K562 (cell line): ENCODE data around the gene ZDHHC18.

Experiments
- EGR1 ChIP-seq: fragments of 450-650 bp; conservative IDR thresholded peaks from 2 replicates; pipeline ENCODE4 v1.6.1; 2017; ENCODE audit warnings: mild to moderate bottlenecking
- HNRNPH1 ChIP-seq: fragments of 200-400 bp; formaldehyde crosslinking; optimal IDR thresholded peaks from 2 replicates; pipeline ENCODE3; 2017; ENCODE audit warnings: low read depth, mild to moderate bottlenecking, low read length, moderate library complexity
- PHF8 ChIP-seq: fragments of 200-600 bp; sonication (generic); IDR thresholded peaks from 2 replicates; pipeline ENCODE4 v1.6.1; 2012; ENCODE audit warnings: mixed run types, mild to moderate bottlenecking, inconsistent platforms, low read length, moderate library complexity, borderline replicate concordance
- POLR2AphosphoS5 ChIP-seq: IDR thresholded peaks from 2 replicates; pipeline ENCODE4 v1.6.1; 2011; ENCODE audit warnings: mild to moderate bottlenecking, low read depth, low read length, moderate library complexity; ENCODE audit not compliant: control insufficient read depth, insufficient read depth
- TF ChIP-seq, protein P1 (sequence below), 2 experiments: fragments of 200-800 bp in 1 of 2; sonication (Bioruptor generic) in 1 of 2; sonication (generic) in 1 of 2; formaldehyde crosslinking in 1 of 2; IDR thresholded peaks in 1 of 2; conservative IDR thresholded peaks in 1 of 2; 2 replicates each; pipeline versions ENCODE4 v1.5.0 to v1.6.1; 2016 to 2020; ENCODE audit warnings: missing compliant biosample characterization in 1 of 2, missing genetic modification characterization in 1 of 2, missing genetic modification reagents in 1 of 2
- TF ChIP-seq, protein P2 (sequence below), 3 experiments: IDR thresholded peaks in 2 of 3; conservative IDR thresholded peaks in 1 of 3; 2 replicates each; pipeline ENCODE4 v1.5.1; 2011 to 2012; ENCODE audit warnings: low read length in 3 of 3, mild to moderate bottlenecking in 3 of 3, control low read depth in 2 of 3, improper control_type of control experiment in 1 of 3, inconsistent platforms in 1 of 3, low read depth in 1 of 3, mixed read lengths in 1 of 3, moderate library complexity in 1 of 3; ENCODE audit not compliant: insufficient read depth in 2 of 3

DNA sequence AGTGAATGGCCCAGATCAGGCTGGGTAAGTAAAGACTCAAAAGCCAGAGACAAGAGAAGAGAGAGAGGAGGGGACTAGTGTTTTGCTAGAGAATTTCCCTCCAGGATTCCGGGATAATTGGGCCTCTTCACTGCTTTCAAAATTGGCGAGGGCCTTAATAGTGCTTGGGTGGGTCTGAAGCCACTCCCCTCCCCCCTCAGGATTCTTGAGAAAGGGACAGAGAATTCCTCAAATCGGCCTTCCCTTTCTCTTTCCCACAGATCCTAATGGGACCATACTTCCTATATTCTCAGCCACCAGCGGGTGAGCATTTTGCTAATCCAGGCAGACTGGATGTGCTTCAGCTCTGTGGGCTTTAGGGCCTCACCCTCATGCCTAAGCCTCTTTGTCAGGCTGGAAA is 48.4 kb downstream of the ZDHHC18 start:
- TF ChIP-seq HNRNPH1 (no peak), EGR1 (no peak), POLR2AphosphoS5 (no peak), PHF8 (no peak)
- TF ChIP-seq, protein P1, sequence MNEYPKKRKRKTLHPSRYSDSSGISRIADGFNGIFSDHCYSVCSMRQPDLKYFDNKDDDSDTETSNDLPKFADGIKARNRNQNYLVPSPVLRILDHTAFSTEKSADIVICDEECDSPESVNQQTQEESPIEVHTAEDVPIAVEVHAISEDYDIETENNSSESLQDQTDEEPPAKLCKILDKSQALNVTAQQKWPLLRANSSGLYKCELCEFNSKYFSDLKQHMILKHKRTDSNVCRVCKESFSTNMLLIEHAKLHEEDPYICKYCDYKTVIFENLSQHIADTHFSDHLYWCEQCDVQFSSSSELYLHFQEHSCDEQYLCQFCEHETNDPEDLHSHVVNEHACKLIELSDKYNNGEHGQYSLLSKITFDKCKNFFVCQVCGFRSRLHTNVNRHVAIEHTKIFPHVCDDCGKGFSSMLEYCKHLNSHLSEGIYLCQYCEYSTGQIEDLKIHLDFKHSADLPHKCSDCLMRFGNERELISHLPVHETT (CRISPR knock-in tag; conservative IDR thresholded peaks at IDR 0.05 in 1 of 2, IDR thresholded peaks at IDR 0.05 in 1 of 2), result no peak
- TF ChIP-seq, protein P2, sequence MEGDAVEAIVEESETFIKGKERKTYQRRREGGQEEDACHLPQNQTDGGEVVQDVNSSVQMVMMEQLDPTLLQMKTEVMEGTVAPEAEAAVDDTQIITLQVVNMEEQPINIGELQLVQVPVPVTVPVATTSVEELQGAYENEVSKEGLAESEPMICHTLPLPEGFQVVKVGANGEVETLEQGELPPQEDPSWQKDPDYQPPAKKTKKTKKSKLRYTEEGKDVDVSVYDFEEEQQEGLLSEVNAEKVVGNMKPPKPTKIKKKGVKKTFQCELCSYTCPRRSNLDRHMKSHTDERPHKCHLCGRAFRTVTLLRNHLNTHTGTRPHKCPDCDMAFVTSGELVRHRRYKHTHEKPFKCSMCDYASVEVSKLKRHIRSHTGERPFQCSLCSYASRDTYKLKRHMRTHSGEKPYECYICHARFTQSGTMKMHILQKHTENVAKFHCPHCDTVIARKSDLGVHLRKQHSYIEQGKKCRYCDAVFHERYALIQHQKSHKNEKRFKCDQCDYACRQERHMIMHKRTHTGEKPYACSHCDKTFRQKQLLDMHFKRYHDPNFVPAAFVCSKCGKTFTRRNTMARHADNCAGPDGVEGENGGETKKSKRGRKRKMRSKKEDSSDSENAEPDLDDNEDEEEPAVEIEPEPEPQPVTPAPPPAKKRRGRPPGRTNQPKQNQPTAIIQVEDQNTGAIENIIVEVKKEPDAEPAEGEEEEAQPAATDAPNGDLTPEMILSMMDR (IDR thresholded peaks at IDR 0.05 in 2 of 3, conservative IDR thresholded peaks at IDR 0.05 in 1 of 3; ENCODE audit: insufficient read depth in 2 of 3, low read depth in 1 of 3, low read length in 3 of 3), result no peak
